HepG2 (cell line): ENCODE data around the gene C1orf185. TPM values are rescaled to one million over a fixed set of nuclear protein-coding genes. Genes with fewer than 3 reads are reported as not detected.

Source experiments
- ATM ChIP-seq: fragments of 450-650 bp; IDR thresholded peaks from 2 replicates; pipeline ENCODE4 v1.7.1; 2017; ENCODE audit warnings: mild to moderate bottlenecking, borderline replicate concordance
- HOXA7 ChIP-seq: sonication (generic); formaldehyde crosslinking; IDR thresholded peaks from 2 replicates; pipeline ENCODE4 v1.8.1; 2022; ENCODE audit warnings: mild to moderate bottlenecking, missing genetic modification reagents, moderate library complexity
- JARID2 ChIP-seq: sonication (generic); formaldehyde crosslinking; IDR thresholded peaks from 2 replicates; pipeline ENCODE4 v1.8.1; 2023; ENCODE audit warnings: missing genetic modification reagents, inconsistent platforms; ENCODE audit not compliant: insufficient replicate concordance
- SOX13 ChIP-seq, 3 experiments: fragments of 450-650 bp in 1 of 3; sonication (generic) in 1 of 3; formaldehyde crosslinking in 1 of 3; IDR thresholded peaks in 2 of 3; conservative IDR thresholded peaks in 1 of 3; 2 replicates each; pipeline versions ENCODE4 v1.5.0 to v1.6.1; 2016 to 2020; ENCODE audit warnings: antibody characterized with exemption in 1 of 3, mild to moderate bottlenecking in 1 of 3, missing compliant biosample characterization in 1 of 3, missing genetic modification reagents in 1 of 3, moderate library complexity in 1 of 3
- STAG1 ChIP-seq: sonication (generic); formaldehyde crosslinking; IDR thresholded peaks from 2 replicates; pipeline ENCODE4 v1.4.0; 2020; ENCODE audit warnings: missing genetic modification reagents
- TGIF2 ChIP-seq: IDR thresholded peaks from 2 replicates; pipeline ENCODE4 v1.6.1; 2016; ENCODE audit warnings: control low read depth, missing compliant biosample characterization
- THAP11 ChIP-seq: IDR thresholded peaks from 2 replicates; pipeline ENCODE4 v1.6.1; 2016; ENCODE audit warnings: missing biosample characterization, missing genetic modification reagents
- ZFP36L1 ChIP-seq: sonication (generic); formaldehyde crosslinking; IDR thresholded peaks from 2 replicates; pipeline ENCODE4 v1.8.0; 2022; ENCODE audit warnings: mild to moderate bottlenecking, missing genetic modification reagents, moderate library complexity
- ZNF33B ChIP-seq: sonication (generic); formaldehyde crosslinking; IDR thresholded peaks from 2 replicates; pipeline ENCODE4 v1.5.1; 2020; ENCODE audit warnings: mild to moderate bottlenecking, missing genetic modification reagents
- ZNF766 ChIP-seq: sonication (generic); formaldehyde crosslinking; IDR thresholded peaks from 2 replicates; pipeline ENCODE4 v1.5.0; 2020; ENCODE audit warnings: missing genetic modification reagents, borderline replicate concordance
- polyA plus RNA-seq, 8 experiments: library from polyadenylated mRNA; depleted of rRNA in 3 of 8; stranded (reverse) in 7 of 8; unstranded in 1 of 8; fragments of >200 nt; fragmentation: Illumina TruSeq in 4 of 8; extraction: Trizol in 4 of 8; gene quantifications; 2 replicates each; pipeline versions ENCODE4 v1.2.1 to v1.2.3, GENCODE V29; 2011 to 2016; ENCODE audit warnings: low read depth in 4 of 8, missing spikeins in 1 of 8, mixed read lengths in 1 of 8; ENCODE audit not compliant: insufficient read depth in 1 of 8
- total RNA-seq, 5 experiments: library from RNA; depleted of rRNA; stranded (reverse); fragments of >200 nt; fragmentation: Illumina TruSeq; extraction: Trizol; gene quantifications; 2 replicates each; pipeline ENCODE4 v1.2.3, GENCODE V29; 2016; ENCODE audit warnings: low read depth in 1 of 5
- TF ChIP-seq, protein P1 (sequence below): sonication (generic); formaldehyde crosslinking; conservative IDR thresholded peaks from 2 replicates; pipeline ENCODE4 v1.5.0; 2020; ENCODE audit warnings: missing genetic modification reagents
- TF ChIP-seq, protein P2 (sequence below), 2 experiments: sonication (generic) in 1 of 2; formaldehyde crosslinking in 1 of 2; IDR thresholded peaks; 2 replicates each; pipeline versions ENCODE4 v1.4.0 to v1.6.1; 2018 to 2020; ENCODE audit warnings: missing genetic modification reagents in 2 of 2, borderline replicate concordance in 1 of 2, low read depth in 1 of 2, mild to moderate bottlenecking in 1 of 2, missing biosample characterization in 1 of 2
- TF ChIP-seq, protein P3 (sequence below): IDR thresholded peaks from 2 replicates; pipeline ENCODE4 v1.6.1; 2016
- TF ChIP-seq, protein P4 (sequence below): sonication (generic); formaldehyde crosslinking; IDR thresholded peaks from 2 replicates; pipeline ENCODE4 v1.5.0; 2020; ENCODE audit warnings: mild to moderate bottlenecking, low read depth, missing genetic modification reagents, borderline replicate concordance

C1orf185 gene
- total and polyA plus RNA-seq, 2 of the 13 experiments (the other 11 are each of a cell fraction or from before 2014, with no cell fraction given) = not detected

DNA sequence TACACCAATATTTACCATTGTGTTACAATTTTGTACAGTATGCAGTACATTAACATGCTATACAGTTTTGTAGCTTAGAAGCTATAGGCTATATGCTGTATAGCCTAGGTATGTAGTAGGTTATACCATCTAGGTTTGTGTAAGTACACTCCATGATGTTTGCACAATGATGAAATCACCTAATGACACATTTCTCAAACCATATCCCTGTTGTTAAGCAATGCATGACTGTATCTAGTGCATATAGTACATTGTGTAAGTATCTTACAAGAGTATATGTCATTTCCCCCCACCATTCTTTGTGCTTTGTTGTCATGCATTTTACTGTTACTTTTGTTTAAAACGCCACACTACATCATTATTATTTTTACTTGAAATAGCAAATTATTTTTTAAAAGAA lies 68.3 kb downstream of the C1orf185 start (continued):
- TF ChIP-seq, protein P1, sequence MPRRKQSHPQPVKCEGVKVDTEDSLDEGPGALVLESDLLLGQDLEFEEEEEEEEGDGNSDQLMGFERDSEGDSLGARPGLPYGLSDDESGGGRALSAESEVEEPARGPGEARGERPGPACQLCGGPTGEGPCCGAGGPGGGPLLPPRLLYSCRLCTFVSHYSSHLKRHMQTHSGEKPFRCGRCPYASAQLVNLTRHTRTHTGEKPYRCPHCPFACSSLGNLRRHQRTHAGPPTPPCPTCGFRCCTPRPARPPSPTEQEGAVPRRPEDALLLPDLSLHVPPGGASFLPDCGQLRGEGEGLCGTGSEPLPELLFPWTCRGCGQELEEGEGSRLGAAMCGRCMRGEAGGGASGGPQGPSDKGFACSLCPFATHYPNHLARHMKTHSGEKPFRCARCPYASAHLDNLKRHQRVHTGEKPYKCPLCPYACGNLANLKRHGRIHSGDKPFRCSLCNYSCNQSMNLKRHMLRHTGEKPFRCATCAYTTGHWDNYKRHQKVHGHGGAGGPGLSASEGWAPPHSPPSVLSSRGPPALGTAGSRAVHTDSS (CRISPR knock-in tag) = no peak
- TF ChIP-seq HOXA7 (no peak), ZFP36L1 (CRISPR knock-in tag) (no peak), JARID2 (no peak), ZNF766 (no peak), ZNF33B (no peak), ATM (0 out of 2 replicates have a peak, but pooled peaks have one; percentile 13), SOX13 (IDR thresholded peaks at IDR 0.05) (no peak), SOX13 (CRISPR knock-in tag; conservative IDR thresholded peaks at IDR 0.05 in 1 of 2, IDR thresholded peaks at IDR 0.05 in 1 of 2) (peak in 1 of 2 experiments; percentile 60; a peak in 2 of 4 replicates), THAP11 (0 out of 2 replicates have a peak, but pooled peaks have one; percentile 26), STAG1 (CRISPR knock-in tag) (no peak), TGIF2 (CRISPR knock-in tag) (no peak)
- TF ChIP-seq, protein P2, sequence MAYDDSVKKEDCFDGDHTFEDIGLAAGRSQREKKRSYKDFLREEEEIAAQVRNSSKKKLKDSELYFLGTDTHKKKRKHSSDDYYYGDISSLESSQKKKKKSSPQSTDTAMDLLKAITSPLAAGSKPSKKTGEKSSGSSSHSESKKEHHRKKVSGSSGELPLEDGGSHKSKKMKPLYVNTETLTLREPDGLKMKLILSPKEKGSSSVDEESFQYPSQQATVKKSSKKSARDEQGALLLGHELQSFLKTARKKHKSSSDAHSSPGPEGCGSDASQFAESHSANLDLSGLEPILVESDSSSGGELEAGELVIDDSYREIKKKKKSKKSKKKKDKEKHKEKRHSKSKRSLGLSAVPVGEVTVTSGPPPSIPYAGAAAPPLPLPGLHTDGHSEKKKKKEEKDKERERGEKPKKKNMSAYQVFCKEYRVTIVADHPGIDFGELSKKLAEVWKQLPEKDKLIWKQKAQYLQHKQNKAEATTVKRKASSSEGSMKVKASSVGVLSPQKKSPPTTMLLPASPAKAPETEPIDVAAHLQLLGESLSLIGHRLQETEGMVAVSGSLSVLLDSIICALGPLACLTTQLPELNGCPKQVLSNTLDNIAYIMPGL (CRISPR knock-in tag; IDR thresholded peaks at IDR 0.05; ENCODE audit: borderline replicate concordance in 1 of 2, low read depth in 1 of 2) = no peak
- TF ChIP-seq, protein P3, sequence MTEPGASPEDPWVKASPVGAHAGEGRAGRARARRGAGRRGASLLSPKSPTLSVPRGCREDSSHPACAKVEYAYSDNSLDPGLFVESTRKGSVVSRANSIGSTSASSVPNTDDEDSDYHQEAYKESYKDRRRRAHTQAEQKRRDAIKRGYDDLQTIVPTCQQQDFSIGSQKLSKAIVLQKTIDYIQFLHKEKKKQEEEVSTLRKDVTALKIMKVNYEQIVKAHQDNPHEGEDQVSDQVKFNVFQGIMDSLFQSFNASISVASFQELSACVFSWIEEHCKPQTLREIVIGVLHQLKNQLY = no peak
- TF ChIP-seq, protein P4, sequence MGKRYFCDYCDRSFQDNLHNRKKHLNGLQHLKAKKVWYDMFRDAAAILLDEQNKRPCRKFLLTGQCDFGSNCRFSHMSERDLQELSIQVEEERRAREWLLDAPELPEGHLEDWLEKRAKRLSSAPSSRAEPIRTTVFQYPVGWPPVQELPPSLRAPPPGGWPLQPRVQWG = no peak
